ENCODE results near the gene ZEB2. TPM values are rescaled to one million over a fixed set of nuclear protein-coding genes. Genes with fewer than 3 reads are reported as not detected.

ZEB2 gene
- total and polyA plus RNA-seq, 2 of the 8 experiments (the other 6 are each of a cell fraction or from before 2014, with no cell fraction given) = 0.38 TPM; not detected in 1

DNA sequence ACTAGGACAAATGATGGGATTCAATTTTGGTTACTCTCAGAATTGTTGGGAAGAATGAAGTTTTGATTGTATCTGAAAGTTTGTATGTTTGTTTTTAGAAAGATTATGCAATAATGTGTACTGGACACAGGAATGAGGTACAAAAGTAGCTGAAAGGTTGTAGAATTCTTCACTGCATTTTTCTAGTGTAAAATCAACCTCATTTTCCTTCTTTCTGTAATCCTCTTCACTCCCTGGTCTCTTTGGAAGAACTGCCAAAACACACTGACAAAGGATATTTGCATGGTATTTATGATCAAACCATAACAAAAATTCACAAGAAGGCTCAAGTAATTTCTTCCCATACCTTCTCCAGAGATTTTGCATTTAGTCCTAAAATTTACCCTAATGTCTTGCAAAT lies 110.7 kb downstream of the ZEB2 start:
- DNase-seq (ENCODE audit: low read depth in 1 of 2, low spot score in 2 of 2) (no peak), FAIRE-seq (no peak)
- H3K9ac ChIP-seq (replicated peaks in 1 of 4; ENCODE audit: extremely low read depth in 1 of 4, low read depth in 3 of 4, low read length in 3 of 4) = no peak overlapping the region
- H3K4me3 ChIP-seq (ENCODE audit: extremely low read depth in 1 of 4, insufficient read depth in 2 of 4, low read depth in 3 of 4, low read length in 4 of 4) = no peak overlapping the region
- no peak overlapping the region for H2AFZ ChIP-seq (ENCODE audit: low read length)
- H3K9me3 ChIP-seq (ENCODE audit: insufficient read depth in 2 of 2, low read depth in 1 of 2, low read length in 1 of 2) = no peaks in the 10 kb centered on the region
- CTCF ChIA-PET (ENCODE audit: partially characterized antibody) = interaction anchor here (0.7 kb wide), 1 partner anchor 40 kb away, joined by 3 read pairs; no protein-coding TSS in a partner anchor
- no peak overlapping the region for H4K91ac ChIP-seq (replicated peaks; ENCODE audit: insufficient read length, low read length)
- TF ChIP-seq ZNF274 (IDR thresholded peaks at IDR 0.05; ENCODE audit: borderline replicate concordance, extremely low read depth, low read length) = no peak
- TF ChIP-seq GTF2F1 (IDR thresholded peaks at IDR 0.05; ENCODE audit: borderline replicate concordance, low read depth, low read length) = no peak
- no peak for TF ChIP-seq EGR1 (IDR thresholded peaks at IDR 0.05; ENCODE audit: borderline replicate concordance, low read depth, low read length)
- no peak for TF ChIP-seq FOSL1 (IDR thresholded peaks at IDR 0.05; ENCODE audit: insufficient read depth, low read depth, low read length)
- TF ChIP-seq HDAC6 (IDR thresholded peaks at IDR 0.05; ENCODE audit: low read depth, low read length) = no peak
- no peak for TF ChIP-seq CEBPB (IDR thresholded peaks at IDR 0.05; ENCODE audit: low read depth, low read length)
- TF ChIP-seq, protein P1, sequence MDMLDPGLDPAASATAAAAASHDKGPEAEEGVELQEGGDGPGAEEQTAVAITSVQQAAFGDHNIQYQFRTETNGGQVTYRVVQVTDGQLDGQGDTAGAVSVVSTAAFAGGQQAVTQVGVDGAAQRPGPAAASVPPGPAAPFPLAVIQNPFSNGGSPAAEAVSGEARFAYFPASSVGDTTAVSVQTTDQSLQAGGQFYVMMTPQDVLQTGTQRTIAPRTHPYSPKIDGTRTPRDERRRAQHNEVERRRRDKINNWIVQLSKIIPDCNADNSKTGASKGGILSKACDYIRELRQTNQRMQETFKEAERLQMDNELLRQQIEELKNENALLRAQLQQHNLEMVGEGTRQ (IDR thresholded peaks at IDR 0.05; ENCODE audit: low read length) = no peak
- TF ChIP-seq, protein P2, sequence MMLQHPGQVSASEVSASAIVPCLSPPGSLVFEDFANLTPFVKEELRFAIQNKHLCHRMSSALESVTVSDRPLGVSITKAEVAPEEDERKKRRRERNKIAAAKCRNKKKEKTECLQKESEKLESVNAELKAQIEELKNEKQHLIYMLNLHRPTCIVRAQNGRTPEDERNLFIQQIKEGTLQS (IDR thresholded peaks at IDR 0.05; ENCODE audit: insufficient read depth, low read depth, low read length) = no peak
- H3K18ac ChIP-seq (ENCODE audit: extremely low read depth, low read length) = no peak overlapping the region
- no peak overlapping the region for H3K14ac ChIP-seq (ENCODE audit: insufficient read length)
- H2BK20ac ChIP-seq (ENCODE audit: low read length) = no peak overlapping the region
- H3K27ac ChIP-seq (ENCODE audit: low read depth, low read length) = no peak overlapping the region
- no peak overlapping the region for H2BK15ac ChIP-seq (ENCODE audit: low read length)
- no peak overlapping the region for H4K5ac ChIP-seq (ENCODE audit: insufficient read length, low read depth, low read length)
- no peaks in the 10 kb centered on the region for H3K79me1 ChIP-seq (ENCODE audit: low read depth, low read length)
- no peak overlapping the region for H3K4me2 ChIP-seq (ENCODE audit: insufficient read depth in 1 of 2, low read depth in 2 of 2, low read length in 2 of 2)
- no peak overlapping the region for H2BK120ac ChIP-seq (replicated peaks; ENCODE audit: low read depth, low read length)
- POLR2A ChIA-PET (ENCODE audit: partially characterized antibody) = no interaction called here
- H3K4ac ChIP-seq (replicated peaks; ENCODE audit: insufficient read length, low read depth, low read length) = no peak overlapping the region
- no peak overlapping the region for H2BK12ac ChIP-seq (ENCODE audit: low read depth, low read length)
- H3K23me2 ChIP-seq (ENCODE audit: low read depth, low read length) = peaks cover 2% of the 10 kb centered on the region; the same call in 1 of the 2 replicates
- no peaks in the 10 kb centered on the region for H4K20me1 ChIP-seq (replicated peaks in 1 of 2; ENCODE audit: control insufficient read depth in 1 of 2, insufficient read depth in 2 of 2, low read length in 2 of 2)
- H3K36me3 ChIP-seq (ENCODE audit: control insufficient read depth in 2 of 4, insufficient read depth in 4 of 4, low read length in 3 of 4) = no peaks in the 10 kb centered on the region
- H2AK5ac ChIP-seq (ENCODE audit: low read depth, low read length) = no peak overlapping the region
- no peak overlapping the region for H3K23ac ChIP-seq (ENCODE audit: insufficient read length)
- no peak overlapping the region for H4K8ac ChIP-seq (ENCODE audit: extremely low read depth, insufficient read depth, low read length)
- H3K4me1 ChIP-seq (replicated peaks in 1 of 4; ENCODE audit: control insufficient read depth in 3 of 4, insufficient read depth in 4 of 4, low read length in 3 of 4) = peaks cover 0 to 3% (median 0%) of the 10 kb centered on the region in 4 experiments; a peak in 1 of 7 replicates
- H3K56ac ChIP-seq (replicated peaks; ENCODE audit: insufficient read length, low read depth, low read length) = no peak overlapping the region
- H3K27me3 ChIP-seq (replicated peaks in 1 of 4; ENCODE audit: control insufficient read depth in 3 of 4, extremely low read depth in 1 of 4, insufficient read depth in 3 of 4, low read length in 3 of 4) = no peaks in the 10 kb centered on the region
- no peaks in the 10 kb centered on the region for H3K79me2 ChIP-seq (ENCODE audit: control insufficient read depth in 1 of 2, insufficient read depth in 2 of 2, low read length in 2 of 2)
- H2BK5ac ChIP-seq (ENCODE audit: low read depth, low read length) = no peak overlapping the region
